HG02943 (cell line): ENCODE results near the gene ERN1.

Source experiments
- ATAC-seq: cut with Tn5 transposase; IDR thresholded peaks from one replicate; pipeline ENCODE4 v1.9.1; 2021; ENCODE audit warnings: mild to moderate bottlenecking, low read depth, moderate library complexity; ENCODE audit not compliant: unreplicated experiment

The ERN1 gene

DNA sequence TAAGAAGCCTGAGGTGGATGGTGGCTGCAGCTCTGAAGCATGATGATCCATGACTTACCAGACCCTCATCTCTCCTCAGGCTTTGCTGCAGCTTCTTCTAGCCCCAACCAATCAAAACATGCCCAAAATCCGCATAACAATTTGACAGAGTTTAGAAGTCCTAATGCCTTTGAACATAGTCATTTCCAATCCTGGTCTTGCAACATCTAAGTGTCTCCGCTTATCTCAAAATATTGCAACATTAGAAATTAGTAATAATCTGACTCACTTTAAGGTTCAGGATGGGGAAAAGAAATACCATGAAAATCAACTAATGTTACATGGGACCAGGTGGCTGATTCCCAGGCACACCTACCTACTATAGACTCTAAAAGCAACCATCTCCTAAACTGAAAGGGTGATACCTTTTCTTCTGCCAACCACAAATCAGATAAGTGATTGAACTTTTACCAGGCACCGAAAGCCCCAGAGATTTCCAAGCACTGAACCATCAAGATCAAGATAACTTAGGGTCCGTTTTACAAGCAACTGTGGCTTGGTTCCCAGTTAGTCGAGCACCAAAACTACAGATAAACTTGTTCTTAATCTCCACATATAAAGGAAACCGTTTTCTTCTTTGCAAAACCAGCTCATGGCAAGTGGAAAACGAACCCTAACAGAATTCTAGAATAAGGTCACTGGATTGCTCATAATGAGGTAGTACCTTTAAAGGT, 14.0 kb downstream of the ERN1 start:
- no peak for ATAC-seq

DNA sequence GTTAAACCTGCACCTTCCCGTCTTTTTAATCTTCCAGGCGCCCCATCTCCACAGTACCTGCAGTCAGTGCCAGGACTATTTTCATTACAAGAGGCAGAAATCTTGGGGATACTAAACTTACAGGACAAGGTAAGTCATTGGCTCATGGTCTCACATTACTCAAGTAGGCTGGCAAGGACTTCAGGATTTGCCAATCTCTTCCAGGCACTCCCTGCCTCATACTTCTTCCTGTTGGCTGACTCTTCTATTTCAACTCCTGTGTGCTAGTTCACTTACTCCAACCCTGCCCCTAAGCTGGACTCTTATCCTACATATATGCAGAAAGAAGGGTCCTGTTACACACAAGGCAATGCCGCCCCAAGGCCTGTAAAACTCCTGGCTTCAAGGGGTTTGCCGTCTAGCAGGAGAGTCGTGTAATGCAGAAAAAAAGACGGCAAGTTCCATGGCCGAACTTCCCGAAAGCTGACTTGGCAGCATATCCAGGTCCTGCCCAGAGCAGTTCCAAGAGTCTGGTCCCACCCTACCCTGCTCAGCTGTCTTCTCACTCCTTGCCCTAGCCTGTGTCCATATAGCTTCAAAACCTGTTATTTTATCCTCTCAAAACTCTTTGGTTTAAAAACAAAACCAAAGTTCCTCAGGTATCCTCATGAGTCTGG, 14.8 kb downstream of the ERN1 start:
- no peak for ATAC-seq

DNA sequence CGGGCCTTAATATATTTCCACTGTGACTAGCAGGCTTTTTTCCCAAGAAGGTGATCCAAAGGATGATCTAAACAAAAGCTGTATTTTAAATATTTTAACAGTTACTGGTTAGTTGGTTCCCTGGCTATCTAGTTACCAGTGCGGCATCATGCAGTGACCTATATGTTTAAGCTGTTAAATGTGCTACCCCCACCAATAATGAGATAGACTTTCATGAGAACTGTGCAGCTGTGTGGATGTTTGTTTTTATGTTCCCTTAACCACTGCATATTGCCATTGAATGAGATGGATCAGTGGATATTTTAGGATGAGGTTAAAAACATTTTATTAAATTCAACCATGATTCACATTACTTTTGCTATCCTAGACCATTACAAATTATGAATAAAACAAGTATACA, 16.9 kb downstream of the ERN1 start:
- ATAC-seq: no peak

DNA sequence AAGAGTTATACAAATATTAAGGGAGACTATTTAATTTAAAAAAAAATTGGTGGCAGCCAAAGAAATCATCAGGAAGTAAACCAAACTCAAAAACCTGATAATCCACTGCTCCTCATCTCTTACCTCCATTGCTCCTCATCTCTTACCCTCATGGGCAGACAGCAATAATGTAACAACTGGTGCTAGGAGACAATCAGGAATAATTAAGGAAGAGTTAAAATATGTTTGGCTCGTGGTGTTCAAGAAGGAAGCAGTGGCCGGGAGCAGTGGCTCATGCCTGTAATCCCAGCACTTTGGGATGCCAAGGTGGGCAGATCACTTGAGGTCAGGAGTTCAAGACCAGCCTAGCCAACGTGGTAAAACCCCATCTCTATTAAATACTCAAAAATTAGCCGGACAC, 18.1 kb downstream of the ERN1 start:
- ATAC-seq: no peak

GRCh38 chr17:64110379-64111152, 19.4 kb downstream of the ERN1 start:
- ATAC-seq: no peak

DNA sequence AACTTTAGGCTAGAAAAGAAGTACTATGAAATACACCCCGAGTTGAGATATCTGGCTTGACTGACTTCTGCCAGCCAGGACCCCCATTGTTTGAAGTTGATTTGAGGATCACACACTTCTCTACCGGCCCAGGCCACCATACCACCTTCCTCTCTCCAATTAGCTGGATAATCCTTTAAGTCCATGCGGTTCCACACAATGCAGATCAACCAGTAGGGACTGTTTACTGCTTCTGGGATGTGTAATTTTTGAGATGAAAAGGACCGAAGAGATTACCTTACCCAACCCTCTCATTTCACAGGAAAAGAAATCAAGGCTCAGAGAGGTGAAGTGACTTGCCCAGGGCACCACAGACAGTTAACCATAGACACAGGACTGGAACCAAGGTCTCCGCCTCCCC, 20.5 kb downstream of the ERN1 start:
- no peak for ATAC-seq

- ATAC-seq: no peak
Measured at GRCh38 chr17:64107500-64108236, 22.3 kb downstream of the ERN1 start.

DNA sequence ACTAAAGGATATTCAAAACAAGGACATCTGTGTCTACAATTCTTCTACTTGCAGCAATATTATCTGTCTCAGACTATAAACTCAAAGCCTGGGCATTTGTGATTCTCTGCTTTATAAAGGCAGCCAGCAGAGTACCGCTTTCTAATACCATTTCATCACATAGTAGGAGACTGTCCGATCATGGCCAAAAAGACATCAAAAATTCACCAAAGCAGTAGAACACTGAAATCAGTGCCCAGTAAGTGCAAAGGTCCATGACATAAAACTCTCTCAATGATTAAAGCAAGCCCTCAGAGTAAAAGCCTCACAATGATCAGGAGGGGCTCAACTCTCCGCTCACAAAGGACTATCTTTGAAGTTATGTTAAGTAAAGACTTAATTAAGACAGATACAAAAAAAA, 23.0 kb downstream of the ERN1 start:
- no peak for ATAC-seq

- no peak for ATAC-seq
Measured at GRCh38 chr17:64103391-64104364, 26.3 kb downstream of the ERN1 start.

GRCh38 chr17:64102627-64103390, 27.1 kb downstream of the ERN1 start:
- ATAC-seq: no peak

- no peak for ATAC-seq
Measured at GRCh38 chr17:64099543-64099942, 30.4 kb downstream of the ERN1 start.

DNA sequence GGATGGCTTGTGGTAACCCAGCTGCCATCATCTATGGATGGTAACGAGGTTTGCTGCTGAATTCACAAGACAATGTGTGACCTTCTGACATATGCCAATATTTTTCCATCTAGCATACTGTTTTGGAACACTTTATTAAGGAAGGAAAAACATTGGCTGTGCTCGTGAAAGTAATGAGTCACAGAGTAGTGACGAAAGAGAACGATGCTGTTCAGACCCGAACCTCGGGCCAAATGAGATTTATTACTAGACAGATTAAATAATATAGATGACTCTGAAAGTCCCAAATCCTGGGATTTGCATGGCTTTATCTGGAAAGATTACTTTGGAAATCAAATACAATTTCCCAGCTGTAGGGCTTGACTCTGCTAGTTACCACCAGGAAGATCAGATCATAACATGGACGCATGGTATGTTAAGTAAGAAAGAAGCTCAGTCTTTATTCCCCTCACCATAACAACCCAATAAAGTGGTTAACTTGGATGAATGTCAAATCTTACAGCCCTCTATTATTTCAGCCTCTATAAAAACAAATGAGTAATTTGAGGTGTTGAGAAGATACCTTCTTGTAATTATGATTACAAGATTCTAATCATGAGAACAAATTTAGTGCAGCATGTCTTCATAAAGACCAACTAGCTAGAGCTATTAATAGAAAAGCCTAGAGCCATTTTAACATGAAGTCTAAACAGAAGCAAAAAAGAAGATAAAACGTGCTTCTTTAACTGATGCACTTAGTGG, 32.6 kb downstream of the ERN1 start:
- ATAC-seq: no peak

DNA sequence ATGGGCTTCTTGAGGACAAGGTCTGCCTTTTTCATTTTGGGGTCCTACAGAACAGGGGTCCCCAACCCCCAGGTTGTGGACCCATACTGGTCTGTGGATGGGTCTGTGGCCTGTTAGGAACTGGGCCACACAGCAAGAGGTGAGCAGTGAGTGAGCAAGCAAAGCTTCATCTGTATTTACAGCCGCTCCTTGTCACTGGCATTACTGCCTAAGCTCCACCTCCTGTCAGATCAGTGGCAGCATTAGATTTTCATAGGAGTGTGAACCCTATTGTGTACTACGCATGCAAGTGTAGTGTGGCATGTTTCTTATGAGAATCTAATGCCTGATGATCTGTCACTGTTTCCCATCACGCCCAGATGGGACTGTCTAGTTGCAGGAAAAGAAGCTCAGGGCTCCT, 33.9 kb downstream of the ERN1 start:
- no peak for ATAC-seq

DNA sequence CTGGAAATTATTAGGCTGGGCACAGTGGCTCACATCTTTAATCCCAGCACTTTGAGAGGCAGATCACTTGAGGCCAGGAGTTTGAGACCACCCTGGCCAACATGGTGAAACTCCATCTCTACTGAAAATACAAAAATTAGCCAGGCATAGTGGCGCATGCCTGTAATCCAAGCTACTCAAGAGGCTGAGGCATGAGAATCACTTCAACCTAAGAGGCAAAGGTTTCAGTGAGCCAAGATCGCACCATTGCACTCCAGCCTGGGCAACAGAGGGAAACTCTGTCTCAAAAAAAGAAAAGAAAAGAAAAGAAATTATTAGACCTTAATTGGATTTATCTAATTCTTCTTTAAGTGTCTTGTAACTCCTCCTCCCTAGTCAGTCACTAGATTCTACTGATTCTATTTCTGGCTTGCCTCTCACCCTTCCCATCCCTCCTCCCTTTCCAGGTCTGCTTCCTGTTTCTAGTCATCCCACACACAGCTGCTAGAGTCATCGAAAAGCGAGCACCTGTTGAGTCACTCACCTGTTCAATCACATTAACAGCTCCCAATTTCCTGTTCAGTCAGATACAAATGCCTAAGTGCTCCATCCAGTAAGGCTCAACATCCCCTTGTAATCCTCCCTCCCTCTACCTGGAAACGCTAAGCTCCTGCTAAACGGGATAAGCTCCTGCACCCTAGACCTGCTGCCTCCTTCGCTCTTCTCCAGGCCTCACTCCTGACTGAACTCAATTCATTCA, 34.6 kb downstream of the ERN1 start:
- ATAC-seq: no peak

DNA sequence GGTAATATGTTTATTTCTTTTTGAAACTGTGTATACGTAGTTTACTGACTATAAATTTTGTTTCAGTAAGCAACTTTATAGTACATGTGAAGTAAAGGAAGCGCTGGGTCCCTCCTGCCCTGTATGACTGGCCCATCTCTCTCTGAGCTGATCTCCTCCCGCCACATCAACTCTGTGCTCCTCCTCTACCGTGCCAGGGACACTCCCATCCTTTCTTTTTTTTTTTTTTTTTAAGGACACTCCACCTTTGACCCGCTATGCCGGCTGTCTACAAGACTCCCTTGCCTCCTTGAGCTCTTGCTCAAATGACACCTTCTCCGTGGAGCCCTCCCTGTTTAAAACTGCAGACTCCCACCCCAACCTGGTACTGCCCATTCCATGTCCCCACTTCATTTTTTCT, 35.5 kb downstream of the ERN1 start:
- no peak for ATAC-seq

- ATAC-seq: no peak
Measured at GRCh38 chr17:64092952-64093451, 36.9 kb downstream of the ERN1 start.

- ATAC-seq: no peak
Measured at GRCh38 chr17:64092113-64092512, 37.8 kb downstream of the ERN1 start.

DNA sequence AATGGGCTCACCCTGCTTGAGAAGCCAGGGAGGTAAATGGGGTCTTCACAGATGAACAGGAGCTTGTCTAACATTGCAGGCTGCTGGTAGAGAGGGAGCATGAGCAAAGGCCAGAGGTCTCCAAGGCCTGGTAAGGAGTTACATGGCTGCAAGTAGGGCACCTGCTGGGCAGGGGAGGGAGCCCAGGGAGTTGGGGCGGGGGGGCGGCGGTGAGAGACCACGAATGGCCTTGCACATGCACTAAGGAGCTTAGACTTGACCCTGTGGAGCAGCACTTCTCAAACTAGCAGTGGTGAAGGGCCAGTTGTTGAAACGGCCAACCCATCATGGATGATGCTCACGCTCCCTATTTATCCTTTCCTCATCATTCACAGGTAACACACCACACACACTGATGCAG, 38.4 kb downstream of the ERN1 start:
- ATAC-seq: no peak
